ENCODE measurements around the gene ZP3.
"Not testable (repeated sequence)": the region's sequence is repeated elsewhere in the genome, so short reads cannot be mapped to it uniquely, and the experiment has no call there.

The ZP3 gene

GRCh38 chr7:76473097-76473496, 48.3 kb downstream of the ZP3 start:
- WGBS: 92% methylated on average over 1 of the region's 6 CpGs
- not testable (repeated sequence) for H3K27ac ChIP-seq (ENCODE audit: low read depth, low read length); H3K4me3 ChIP-seq (ENCODE audit: low read length); H3K9ac ChIP-seq (ENCODE audit: low read depth, low read length); H3K36me3 ChIP-seq (ENCODE audit: insufficient read depth, low read length); H3K27me3 ChIP-seq (ENCODE audit: insufficient read depth, low read length); H3K9me3 ChIP-seq (ENCODE audit: insufficient read depth, low read depth, low read length); H3K4me1 ChIP-seq (ENCODE audit: insufficient read depth, low read length)

DNA sequence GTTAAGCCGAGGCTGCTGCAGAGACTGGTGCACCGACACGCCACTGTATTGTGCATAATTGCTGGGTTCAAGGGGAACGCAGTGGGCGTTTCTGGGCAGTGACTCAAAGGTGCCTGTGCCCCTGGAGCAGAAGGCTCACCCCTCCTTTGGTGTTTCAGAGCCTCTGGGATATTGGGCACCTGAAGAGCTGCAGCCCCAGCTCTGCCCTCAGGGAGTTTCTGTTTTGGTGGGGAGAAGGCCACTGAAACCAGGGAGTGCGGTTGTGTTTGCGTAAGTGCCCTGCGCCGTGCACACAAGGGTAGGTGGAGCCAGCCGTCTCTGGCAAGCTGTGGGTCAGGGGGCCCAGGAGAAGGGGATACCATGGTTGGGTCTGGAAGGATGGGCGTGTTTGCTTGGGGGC, 51.5 kb downstream of the ZP3 start:
- H3K27ac ChIP-seq (ENCODE audit: low read depth, low read length); H3K4me3 ChIP-seq (ENCODE audit: low read length); H3K36me3 ChIP-seq (ENCODE audit: insufficient read depth, low read length); H3K4me1 ChIP-seq (ENCODE audit: insufficient read depth, low read length); H3K9ac ChIP-seq (ENCODE audit: low read depth, low read length); H3K27me3 ChIP-seq (ENCODE audit: insufficient read depth, low read length); H3K9me3 ChIP-seq (ENCODE audit: insufficient read depth, low read depth, low read length): not testable (repeated sequence)
- WGBS: 94% methylated on average over 2 of the region's 11 CpGs

- H3K9me3 ChIP-seq (ENCODE audit: insufficient read depth, low read depth, low read length); H3K27ac ChIP-seq (ENCODE audit: low read depth, low read length); H3K4me3 ChIP-seq (ENCODE audit: low read length); H3K4me1 ChIP-seq (ENCODE audit: insufficient read depth, low read length); H3K9ac ChIP-seq (ENCODE audit: low read depth, low read length); H3K36me3 ChIP-seq (ENCODE audit: insufficient read depth, low read length); H3K27me3 ChIP-seq (ENCODE audit: insufficient read depth, low read length): not testable (repeated sequence)
- WGBS: 96% methylated on average over 13 of the region's 24 CpGs
These were observed 52.2 kb downstream of the ZP3 start for GRCh38 chr7:76476742-76477474.

DNA sequence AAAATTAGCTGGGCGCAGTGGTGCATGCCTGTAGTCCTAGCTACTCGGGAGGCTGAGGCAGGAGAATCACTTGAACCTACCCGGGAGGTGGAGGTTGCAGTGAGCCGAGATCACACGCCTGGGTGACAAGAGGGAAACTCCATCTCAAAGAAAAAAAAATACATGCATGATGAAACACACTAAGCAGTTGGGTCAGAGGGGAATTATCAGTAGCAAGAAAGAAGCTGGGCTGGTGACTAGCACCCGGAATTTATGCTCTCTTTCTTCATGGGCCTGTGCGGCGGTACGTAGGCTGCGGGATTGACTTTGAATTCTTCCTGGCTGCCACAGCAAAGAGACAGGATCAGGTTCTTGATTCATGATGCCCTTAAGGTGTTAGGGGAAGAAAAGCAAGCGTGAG, 54.9 kb downstream of the ZP3 start:
- WGBS: 93% methylated on average over 10 of the region's 11 CpGs
- not testable (repeated sequence) for H3K27ac ChIP-seq (ENCODE audit: low read depth, low read length); H3K9ac ChIP-seq (ENCODE audit: low read depth, low read length); H3K9me3 ChIP-seq (ENCODE audit: insufficient read depth, low read depth, low read length); H3K4me1 ChIP-seq (ENCODE audit: insufficient read depth, low read length); H3K4me3 ChIP-seq (ENCODE audit: low read length); H3K27me3 ChIP-seq (ENCODE audit: insufficient read depth, low read length)
- H3K36me3 ChIP-seq (ENCODE audit: insufficient read depth, low read length): peaks cover 15% of the 10 kb centered on the region

- peaks cover 15% of the 10 kb centered on the region for H3K36me3 ChIP-seq (ENCODE audit: insufficient read depth, low read length)
- not testable (repeated sequence) for H3K9me3 ChIP-seq (ENCODE audit: insufficient read depth, low read depth, low read length); H3K27me3 ChIP-seq (ENCODE audit: insufficient read depth, low read length); H3K4me1 ChIP-seq (ENCODE audit: insufficient read depth, low read length); H3K9ac ChIP-seq (ENCODE audit: low read depth, low read length); H3K27ac ChIP-seq (ENCODE audit: low read depth, low read length); H3K4me3 ChIP-seq (ENCODE audit: low read length)
- 87% methylated on average over 22 of the region's 29 CpGs for WGBS
These were observed 55.9 kb downstream of the ZP3 start for GRCh38 chr7:76480403-76481253.

DNA sequence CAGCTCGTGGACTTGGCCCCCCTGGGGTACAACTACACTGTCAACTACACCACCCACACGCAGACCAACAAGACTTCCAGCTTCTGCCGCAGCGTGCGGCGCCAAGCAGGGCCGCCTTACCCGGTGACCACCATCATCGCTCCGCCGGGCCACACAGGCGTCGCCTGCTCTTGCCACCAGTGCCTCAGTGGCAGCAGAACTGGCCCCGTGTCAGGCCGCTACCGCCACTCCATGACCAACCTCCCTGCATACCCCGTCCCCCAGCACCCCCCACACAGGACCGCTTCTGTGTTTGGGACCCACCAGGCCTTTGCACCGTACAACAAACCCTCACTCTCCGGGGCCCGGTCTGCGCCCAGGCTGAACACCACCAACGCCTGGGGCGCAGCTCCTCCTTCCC, 57.9 kb downstream of the ZP3 start:
- H3K4me3 ChIP-seq (ENCODE audit: low read length); H3K27me3 ChIP-seq (ENCODE audit: insufficient read depth, low read length); H3K27ac ChIP-seq (ENCODE audit: low read depth, low read length); H3K4me1 ChIP-seq (ENCODE audit: insufficient read depth, low read length); H3K9ac ChIP-seq (ENCODE audit: low read depth, low read length); H3K9me3 ChIP-seq (ENCODE audit: insufficient read depth, low read depth, low read length): not testable (repeated sequence)
- 97% methylated on average over 24 of the region's 24 CpGs for WGBS
- H3K36me3 ChIP-seq (ENCODE audit: insufficient read depth, low read length): peaks cover 15% of the 10 kb centered on the region

GRCh38 chr7:76483081-76483480, 58.3 kb downstream of the ZP3 start:
- H3K4me1 ChIP-seq (ENCODE audit: insufficient read depth, low read length); H3K27ac ChIP-seq (ENCODE audit: low read depth, low read length); H3K9me3 ChIP-seq (ENCODE audit: insufficient read depth, low read depth, low read length); H3K4me3 ChIP-seq (ENCODE audit: low read length); H3K9ac ChIP-seq (ENCODE audit: low read depth, low read length); H3K27me3 ChIP-seq (ENCODE audit: insufficient read depth, low read length): not testable (repeated sequence)
- 96% methylated on average over 15 of the region's 17 CpGs for WGBS
- peaks cover 15% of the 10 kb centered on the region for H3K36me3 ChIP-seq (ENCODE audit: insufficient read depth, low read length)

DNA sequence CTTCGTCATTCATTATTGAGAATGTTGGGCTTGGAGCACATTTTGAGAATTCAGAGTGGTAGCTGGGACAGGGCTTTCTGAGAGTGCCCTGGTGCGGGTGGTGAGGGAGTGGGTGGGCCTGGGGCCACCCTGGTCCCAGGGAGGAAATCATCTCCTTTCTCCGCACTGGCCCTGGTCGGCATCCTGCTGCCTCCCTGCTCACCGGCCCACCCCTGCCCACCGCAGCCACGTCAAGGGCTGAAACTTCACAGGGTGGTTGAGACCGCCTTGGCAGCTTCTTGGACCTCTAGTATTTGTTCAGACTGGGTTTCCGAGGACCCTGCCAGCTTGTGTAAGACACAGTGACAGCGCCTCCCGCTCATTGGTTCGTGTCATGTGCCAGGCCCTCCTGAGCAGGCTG, 59.7 kb downstream of the ZP3 start:
- H3K36me3 ChIP-seq (ENCODE audit: insufficient read depth, low read length): peaks cover 15% of the 10 kb centered on the region
- not testable (repeated sequence) for H3K9me3 ChIP-seq (ENCODE audit: insufficient read depth, low read depth, low read length); H3K9ac ChIP-seq (ENCODE audit: low read depth, low read length); H3K4me1 ChIP-seq (ENCODE audit: insufficient read depth, low read length); H3K27ac ChIP-seq (ENCODE audit: low read depth, low read length); H3K4me3 ChIP-seq (ENCODE audit: low read length); H3K27me3 ChIP-seq (ENCODE audit: insufficient read depth, low read length)
- WGBS: 96% methylated on average over 7 of the region's 12 CpGs

DNA sequence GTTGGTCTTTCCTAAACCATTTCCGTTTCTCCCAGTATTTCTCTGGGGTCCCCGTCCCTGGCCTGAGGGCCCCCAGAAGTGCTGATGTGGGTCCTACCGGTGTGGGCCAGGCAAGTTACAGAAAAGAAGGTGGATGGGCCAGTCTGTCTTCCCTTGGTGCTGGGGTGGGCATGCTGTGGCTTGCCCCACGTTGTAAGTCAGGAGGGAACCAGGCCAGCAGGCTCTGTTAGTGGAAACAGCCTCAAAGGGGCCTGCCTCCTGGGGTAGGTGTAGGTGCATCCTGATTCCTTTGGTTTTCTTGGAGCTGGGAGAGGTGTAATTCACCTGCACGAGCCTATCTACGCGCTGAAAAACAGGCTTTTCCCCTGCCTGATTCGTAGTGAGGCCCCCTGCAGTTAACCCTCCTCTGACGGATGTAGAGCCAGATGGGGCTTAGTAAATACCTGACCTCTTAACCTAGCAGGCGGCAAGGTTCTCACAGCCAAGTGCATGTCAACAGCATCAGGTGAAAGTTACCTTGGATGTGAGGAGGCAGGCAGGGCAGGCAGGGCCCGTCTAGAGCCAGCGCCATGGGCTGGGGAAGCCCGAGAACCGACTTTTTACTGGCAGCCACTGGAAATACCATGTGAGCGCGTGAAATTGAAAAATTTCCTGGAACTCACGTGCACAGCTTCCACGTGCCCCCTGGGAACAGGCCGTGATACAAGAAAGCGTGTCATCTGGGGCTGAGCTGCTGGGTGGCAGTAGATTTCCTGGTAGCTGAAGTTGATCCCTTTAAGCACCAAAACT, 61.3 kb downstream of the ZP3 start:
- H3K27ac ChIP-seq (ENCODE audit: low read depth, low read length): not testable (repeated sequence)

DNA sequence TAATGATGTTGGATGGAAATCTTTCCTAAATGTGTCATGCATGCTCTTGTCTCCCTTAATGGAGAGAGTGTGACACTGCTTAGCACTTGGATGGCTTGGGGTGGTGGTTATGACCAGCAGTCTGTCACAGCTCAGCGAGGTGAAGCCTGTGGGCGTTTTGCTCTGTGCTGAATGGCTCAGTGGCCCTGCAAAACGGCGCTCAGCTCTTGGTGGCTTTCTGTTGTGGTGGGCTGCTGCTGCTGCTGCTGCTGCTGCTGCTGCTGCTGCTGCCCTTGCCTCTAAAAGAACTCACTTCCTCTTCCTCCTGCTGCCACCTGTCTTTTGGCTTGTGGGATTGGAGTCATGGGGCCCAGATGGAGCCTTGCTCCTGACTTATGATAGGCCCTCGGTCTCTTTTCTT, 61.9 kb downstream of the ZP3 start:
- not testable (repeated sequence) for H3K4me3 ChIP-seq (ENCODE audit: low read length); H3K9ac ChIP-seq (ENCODE audit: low read depth, low read length); H3K27ac ChIP-seq (ENCODE audit: low read depth, low read length); H3K4me1 ChIP-seq (ENCODE audit: insufficient read depth, low read length); H3K9me3 ChIP-seq (ENCODE audit: insufficient read depth, low read depth, low read length); H3K27me3 ChIP-seq (ENCODE audit: insufficient read depth, low read length)
- peaks cover 15% of the 10 kb centered on the region for H3K36me3 ChIP-seq (ENCODE audit: insufficient read depth, low read length)
- WGBS: 100% methylated on average over 2 of the region's 5 CpGs

More for the DNA sequence above, 61.3 kb downstream of the ZP3 start:
- H3K27me3 ChIP-seq (ENCODE audit: insufficient read depth, low read length); H3K4me1 ChIP-seq (ENCODE audit: insufficient read depth, low read length); H3K9me3 ChIP-seq (ENCODE audit: insufficient read depth, low read depth, low read length); H3K9ac ChIP-seq (ENCODE audit: low read depth, low read length); H3K4me3 ChIP-seq (ENCODE audit: low read length): not testable (repeated sequence)
- 39% methylated on average over 5 of the region's 20 CpGs for WGBS
- H3K36me3 ChIP-seq (ENCODE audit: insufficient read depth, low read length): peaks cover 15% of the 10 kb centered on the region

GRCh38 chr7:76487969-76488368, 63.2 kb downstream of the ZP3 start:
- not testable (repeated sequence) for H3K4me3 ChIP-seq (ENCODE audit: low read length); H3K9ac ChIP-seq (ENCODE audit: low read depth, low read length); H3K36me3 ChIP-seq (ENCODE audit: insufficient read depth, low read length); H3K4me1 ChIP-seq (ENCODE audit: insufficient read depth, low read length); H3K27me3 ChIP-seq (ENCODE audit: insufficient read depth, low read length); H3K9me3 ChIP-seq (ENCODE audit: insufficient read depth, low read depth, low read length); H3K27ac ChIP-seq (ENCODE audit: low read depth, low read length)
- WGBS: 96% methylated on average over 4 of the region's 13 CpGs
